Natural killer cell (primary cell): ENCODE results near the gene RTL1. TPM values are rescaled to one million over a fixed set of nuclear protein-coding genes. Genes with fewer than 3 reads are reported as not detected.

Experiments used
- ATAC-seq, 3 donors: fragments of 150-1000 bp in 2 of 3; fragments of 200-7000 bp in 1 of 3; cut with Tn5 transposase; 1 replicate in 1 of 3; 2 replicates in 2 of 3; pipeline ENCODE4 v1.10.0; 2021; ENCODE audit warnings: mild to moderate bottlenecking in 2 of 3, moderate library complexity in 2 of 3
- DNase-seq, 2 donors: peaks; one replicate each; pipeline versions ENCODE4 v3.0.0 to v3.0.0-alpha.2; 2013 to 2021; ENCODE audit warnings: mixed read lengths in 1 of 2
- H3K27ac ChIP-seq: one replicate; pipeline ENCODE4 v1.5.1; 2013; ENCODE audit warnings: mild to moderate bottlenecking, low read length
- H3K27me3 ChIP-seq: one replicate; pipeline ENCODE4 v1.6.1; 2013; ENCODE audit warnings: low read length; ENCODE audit not compliant: control insufficient read depth, insufficient read depth
- H3K36me3 ChIP-seq: one replicate; pipeline ENCODE4 v1.6.1; 2013; ENCODE audit warnings: low read length; ENCODE audit not compliant: control insufficient read depth, insufficient read depth
- H3K4me1 ChIP-seq: one replicate; pipeline ENCODE4 v1.6.1; 2013; ENCODE audit warnings: low read length; ENCODE audit not compliant: control insufficient read depth, insufficient read depth
- H3K4me3 ChIP-seq: one replicate; pipeline ENCODE4 v1.5.1; 2013; ENCODE audit warnings: low read length
- H3K9me3 ChIP-seq: one replicate; pipeline ENCODE4 v1.6.1; 2013; ENCODE audit warnings: low read length; ENCODE audit not compliant: control insufficient read depth, insufficient read depth
- H3K27ac Mint-ChIP-seq, 2 donors: one replicate each; pipeline ENCODE4 v1.8.0; 2022; ENCODE audit warnings: mild to moderate bottlenecking in 2 of 2, mixed read lengths in 2 of 2, moderate library complexity in 1 of 2
- H3K27me3 Mint-ChIP-seq, 2 donors: one replicate each; pipeline ENCODE4 v1.8.0; 2022; ENCODE audit warnings: low read depth in 2 of 2, mixed read lengths in 2 of 2
- H3K36me3 Mint-ChIP-seq: one replicate; pipeline ENCODE4 v1.8.0; 2022; ENCODE audit warnings: mixed read lengths
- H3K4me1 Mint-ChIP-seq, 2 donors: one replicate each; pipeline ENCODE4 v1.8.0; 2022; ENCODE audit warnings: mixed read lengths in 2 of 2
- H3K4me3 Mint-ChIP-seq: one replicate; pipeline ENCODE4 v1.8.0; 2022; ENCODE audit warnings: mild to moderate bottlenecking, moderate library complexity, mixed read lengths
- H3K9me3 Mint-ChIP-seq, 2 donors: one replicate each; pipeline ENCODE4 v1.8.0; 2022; ENCODE audit warnings: mixed read lengths in 2 of 2
- WGBS: methylation state at CpG from one replicate; pipeline ENCODE4 v1.1.7; 2013; ENCODE audit warnings: missing lambda C conversion rate; ENCODE audit not compliant: insufficient coverage; 5-methylcytosine and 5-hydroxymethylcytosine counted together
- intact Hi-C: fragments of 100-400 bp; cut with micrococcal nuclease; formaldehyde crosslinking; loops from one replicate; pipeline ENCODE4 v1.14.2; 2022
- total RNA-seq, 4 donors: library from RNA; stranded (reverse); fragments of 120-200 nt in 1 of 4; gene quantifications; one replicate each; pipeline versions ENCODE4 v1.2.3 to v1.2.4, GENCODE V29; 2013 to 2022
- TF ChIP-seq, protein P1 (sequence below): fragments of 200-600 bp; IDR thresholded peaks from one replicate; pipeline ENCODE4 v1.8.0; 2022; ENCODE audit warnings: antibody characterized with exemption

The RTL1 gene
- total RNA-seq, 3 donors from 2014 or later (not counting 1 experiment from before 2014, with no cell fraction given) = not detected

DNA sequence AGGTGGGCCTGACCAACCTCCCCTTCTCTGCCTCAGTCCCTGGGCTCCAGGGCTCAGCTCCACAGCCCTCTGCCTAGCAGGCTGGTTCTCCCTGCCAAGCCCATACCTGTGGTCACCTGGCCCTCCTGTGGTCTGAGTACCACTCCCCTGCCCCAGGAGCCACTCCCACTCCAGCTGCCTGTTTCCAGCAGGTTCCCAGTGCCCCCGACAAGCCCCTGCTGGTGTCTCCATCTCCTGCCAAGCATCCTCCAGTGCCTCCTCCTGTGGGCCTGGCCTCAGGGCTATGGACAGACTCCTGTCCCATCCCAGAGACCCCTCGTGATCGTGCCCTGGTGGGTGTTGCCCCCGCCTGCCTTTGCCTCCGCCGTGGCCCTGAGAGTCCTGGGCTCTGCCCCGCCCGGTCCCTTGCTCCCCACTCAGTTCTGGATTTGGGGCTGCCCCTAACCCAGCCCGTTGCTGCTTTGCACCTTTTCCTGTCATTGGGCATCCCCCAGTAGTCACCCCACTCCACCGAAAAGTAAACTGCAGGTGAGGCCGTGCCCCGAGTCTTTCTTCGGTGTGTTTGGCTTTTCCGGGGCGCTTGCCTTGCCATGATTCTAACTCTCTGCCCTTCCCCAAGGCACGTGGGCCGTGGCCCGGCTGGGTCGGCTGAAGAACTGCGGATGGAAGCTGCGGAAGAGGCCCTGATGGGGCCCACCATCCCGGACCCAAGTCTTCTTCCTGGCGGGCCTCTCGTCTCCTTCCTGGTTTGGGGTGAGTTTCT, 67.8 kb downstream of the RTL1 start:
- H3K4me3 ChIP-seq = no peak overlapping the region
- no peaks in the 10 kb centered on the region for H3K9me3 Mint-ChIP-seq
- no peak overlapping the region for H3K27ac ChIP-seq
- H3K4me1 Mint-ChIP-seq = no peaks in the 10 kb centered on the region
- no peak for ATAC-seq
- H3K36me3 ChIP-seq = no peaks in the 10 kb centered on the region
- TF ChIP-seq, protein P1, sequence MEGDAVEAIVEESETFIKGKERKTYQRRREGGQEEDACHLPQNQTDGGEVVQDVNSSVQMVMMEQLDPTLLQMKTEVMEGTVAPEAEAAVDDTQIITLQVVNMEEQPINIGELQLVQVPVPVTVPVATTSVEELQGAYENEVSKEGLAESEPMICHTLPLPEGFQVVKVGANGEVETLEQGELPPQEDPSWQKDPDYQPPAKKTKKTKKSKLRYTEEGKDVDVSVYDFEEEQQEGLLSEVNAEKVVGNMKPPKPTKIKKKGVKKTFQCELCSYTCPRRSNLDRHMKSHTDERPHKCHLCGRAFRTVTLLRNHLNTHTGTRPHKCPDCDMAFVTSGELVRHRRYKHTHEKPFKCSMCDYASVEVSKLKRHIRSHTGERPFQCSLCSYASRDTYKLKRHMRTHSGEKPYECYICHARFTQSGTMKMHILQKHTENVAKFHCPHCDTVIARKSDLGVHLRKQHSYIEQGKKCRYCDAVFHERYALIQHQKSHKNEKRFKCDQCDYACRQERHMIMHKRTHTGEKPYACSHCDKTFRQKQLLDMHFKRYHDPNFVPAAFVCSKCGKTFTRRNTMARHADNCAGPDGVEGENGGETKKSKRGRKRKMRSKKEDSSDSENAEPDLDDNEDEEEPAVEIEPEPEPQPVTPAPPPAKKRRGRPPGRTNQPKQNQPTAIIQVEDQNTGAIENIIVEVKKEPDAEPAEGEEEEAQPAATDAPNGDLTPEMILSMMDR = no peak
- H3K36me3 Mint-ChIP-seq = no peaks in the 10 kb centered on the region
- peaks cover 4 to 8% of the 10 kb centered on the region in 2 donors for H3K27me3 Mint-ChIP-seq
- H3K27ac Mint-ChIP-seq = no peak overlapping the region
- intact Hi-C loops = no loop called here
- H3K27me3 ChIP-seq = no peaks in the 10 kb centered on the region
- H3K4me1 ChIP-seq = no peaks in the 10 kb centered on the region
- DNase-seq = no peak
- 86% methylated on average over 24 of the region's 24 CpGs for WGBS
- H3K4me3 Mint-ChIP-seq = no peak overlapping the region
- H3K9me3 ChIP-seq = no peaks in the 10 kb centered on the region

DNA sequence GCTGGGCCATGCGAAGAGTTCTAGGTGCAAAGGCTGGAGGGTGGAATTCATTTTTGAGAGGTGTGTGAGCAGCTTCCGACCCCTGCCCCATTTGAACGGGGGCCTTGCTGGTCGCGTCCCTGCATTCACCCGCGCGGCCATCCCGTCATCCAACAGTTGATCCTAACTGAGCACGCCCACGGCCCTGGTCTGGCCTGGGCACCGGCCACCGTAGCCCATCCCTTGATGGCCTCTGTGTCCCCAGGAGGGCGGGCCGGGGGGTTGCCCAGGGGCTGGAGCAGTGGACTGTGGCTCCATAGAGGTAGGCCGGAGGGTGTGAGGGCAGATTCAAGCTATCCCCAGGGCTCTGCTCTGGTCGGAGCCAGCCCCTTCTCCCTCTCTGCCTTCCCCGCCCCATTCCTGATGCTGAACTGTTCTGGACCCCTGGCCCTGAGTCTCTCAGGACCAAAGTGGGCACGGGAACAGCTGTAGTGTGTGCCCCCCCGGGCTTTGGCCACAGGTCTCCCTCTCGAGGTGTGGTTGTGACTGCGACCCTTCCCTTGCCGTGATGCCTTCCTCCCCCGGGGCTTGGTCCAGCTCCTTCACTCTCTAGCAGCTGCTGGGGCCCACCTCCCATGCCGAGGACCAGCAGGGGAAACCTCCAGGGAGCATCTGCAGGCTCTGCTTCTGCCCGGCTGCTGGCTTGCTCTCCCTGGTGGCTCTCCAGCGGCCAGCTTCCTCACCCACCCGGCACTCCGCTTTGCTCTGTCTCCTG, 68.6 kb downstream of the RTL1 start:
- intact Hi-C loops = no loop called here
- ATAC-seq (no peak), DNase-seq (no peak)
- H3K4me3 Mint-ChIP-seq = no peak overlapping the region
- WGBS = 86% methylated on average over 29 of the region's 29 CpGs
- no peak overlapping the region for H3K27ac ChIP-seq
- no peaks in the 10 kb centered on the region for H3K4me1 ChIP-seq
- H3K4me3 ChIP-seq = no peak overlapping the region
- H3K4me1 Mint-ChIP-seq = no peaks in the 10 kb centered on the region
- no peaks in the 10 kb centered on the region for H3K9me3 Mint-ChIP-seq
- no peaks in the 10 kb centered on the region for H3K36me3 Mint-ChIP-seq
- H3K27ac Mint-ChIP-seq = no peak overlapping the region
- H3K27me3 Mint-ChIP-seq = peaks cover 4 to 8% of the 10 kb centered on the region in 2 donors
- no peaks in the 10 kb centered on the region for H3K36me3 ChIP-seq
- H3K9me3 ChIP-seq = no peaks in the 10 kb centered on the region
- TF ChIP-seq, protein P1 = no peak
- H3K27me3 ChIP-seq = no peaks in the 10 kb centered on the region

DNA sequence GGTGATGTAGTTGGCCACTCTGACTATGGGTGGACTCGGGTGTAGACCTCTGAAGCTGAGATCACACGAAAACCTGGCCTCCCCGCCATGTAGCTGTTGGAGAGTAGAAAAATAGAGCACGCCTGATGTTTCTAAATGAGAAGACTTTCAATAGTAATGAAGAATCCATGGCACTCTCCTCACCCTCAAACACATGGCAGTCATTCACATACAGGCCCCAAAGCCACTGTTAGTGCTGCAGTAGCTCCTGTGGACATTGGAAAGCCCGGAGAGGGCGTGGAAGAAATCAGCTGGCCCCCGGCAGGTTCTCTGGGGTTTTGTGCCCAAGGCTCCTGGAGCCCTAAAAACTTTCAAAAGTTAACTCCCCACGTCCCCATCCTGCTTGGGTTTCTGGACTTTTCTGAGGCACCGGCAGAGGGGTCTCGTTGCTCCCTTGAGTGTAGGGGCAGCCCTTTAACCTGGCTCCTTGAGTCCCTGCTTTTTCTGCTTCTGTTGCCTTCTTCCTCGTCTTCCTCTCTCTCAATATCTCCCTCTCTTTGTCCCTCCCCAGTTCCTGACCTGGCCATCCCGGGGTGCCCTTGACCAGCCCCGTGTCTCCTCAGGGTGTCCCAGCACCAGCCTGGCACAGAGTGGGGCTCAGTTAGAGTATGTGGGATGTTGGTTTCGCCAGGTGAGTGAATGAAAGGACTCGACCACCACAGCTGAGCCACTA, 69.3 kb downstream of the RTL1 start:
- no peak for DNase-seq
- TF ChIP-seq, protein P1 = no peak
- Mint-ChIP-seq H3K4me1 (no peaks in the 10 kb centered on the region), H3K36me3 (no peaks in the 10 kb centered on the region), H3K9me3 (no peaks in the 10 kb centered on the region), H3K4me3 (no peak overlapping the region), H3K27me3 (peaks cover 7 to 14% of the 10 kb centered on the region in 2 donors), H3K27ac (no peak overlapping the region)
- intact Hi-C loops = no loop called here
- no peaks in the 10 kb centered on the region for H3K9me3 ChIP-seq
- H3K4me3 ChIP-seq = no peak overlapping the region
- H3K4me1 ChIP-seq = no peaks in the 10 kb centered on the region
- H3K27ac ChIP-seq = no peak overlapping the region
- H3K36me3 ChIP-seq = no peaks in the 10 kb centered on the region
- ATAC-seq = no peak
- H3K27me3 ChIP-seq = no peaks in the 10 kb centered on the region
- WGBS = 89% methylated on average over 14 of the region's 15 CpGs
